Activated CD8-positive, alpha-beta memory T cell treated with anti-CD3 and anti-CD28 coated beads, Interleukin-2, amount 10 ng/mL, durations not matched to agents 7 days and 5 days (primary cell): ENCODE results near the gene NDUFAF2. TPM values are rescaled to one million over a fixed set of nuclear protein-coding genes. Genes with fewer than 3 reads are reported as not detected.

Experiments used
- ATAC-seq: fragments of 150-1000 bp; cut with Tn5 transposase; one replicate; pipeline ENCODE4 v1.10.0; 2021; ENCODE audit warnings: moderate library complexity
- CTCF ChIA-PET: fragments of 350-600 bp; sonication (Branson Sonifier 250); formaldehyde crosslinking; loops from one replicate; lab custom pipeline; 2021; ENCODE audit warnings: antibody characterized with exemption; lab: Charles Lee
- DNase-seq: peaks from one replicate; pipeline ENCODE4 v3.0.0-alpha.2; 2020
- H3K27ac Mint-ChIP-seq: one replicate; pipeline ENCODE4 v1.8.0; 2021; ENCODE audit warnings: mild to moderate bottlenecking, mixed read lengths
- H3K27me3 Mint-ChIP-seq: one replicate; pipeline ENCODE4 v1.8.0; 2021; ENCODE audit warnings: mixed read lengths
- H3K36me3 Mint-ChIP-seq: one replicate; pipeline ENCODE4 v1.8.0; 2021; ENCODE audit warnings: mild to moderate bottlenecking, mixed read lengths
- H3K4me1 Mint-ChIP-seq: one replicate; pipeline ENCODE4 v1.8.0; 2021; ENCODE audit warnings: mixed read lengths
- H3K4me3 Mint-ChIP-seq: one replicate; pipeline ENCODE4 v1.8.0; 2021; ENCODE audit warnings: mild to moderate bottlenecking, moderate library complexity, mixed read lengths
- H3K9me3 Mint-ChIP-seq: one replicate; pipeline ENCODE4 v1.8.0; 2022; ENCODE audit warnings: low read depth, mixed read lengths
- total RNA-seq, 2 experiments: library from RNA; stranded (reverse); gene quantifications; one replicate each; pipeline ENCODE4 v1.2.3, GENCODE V29; 2021

Gene NDUFAF2
- total RNA-seq, 2 experiments from 2014 or later = 23.9 to 26.7 TPM

DNA sequence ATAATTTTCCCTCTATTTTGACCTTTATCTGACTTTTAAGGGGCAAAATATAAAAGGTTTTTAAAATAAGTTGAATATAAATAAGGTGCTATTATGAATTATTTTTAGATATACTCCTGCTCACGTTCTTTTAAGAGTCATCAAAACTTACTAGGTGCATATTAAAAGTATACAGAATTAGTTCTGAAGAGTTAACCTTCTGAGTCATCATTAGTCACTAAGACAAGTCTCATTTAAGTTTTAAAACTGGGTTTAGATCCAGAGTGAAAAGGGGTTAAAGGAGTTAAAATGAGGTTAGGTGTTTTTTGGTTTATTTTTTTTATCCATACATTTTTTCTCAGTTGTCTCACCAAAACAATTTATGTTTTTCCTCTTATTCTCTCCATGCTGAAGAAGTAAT, 175.5 kb downstream of the NDUFAF2 start:
- Mint-ChIP-seq H3K9me3 (no peaks in the 10 kb centered on the region), H3K36me3 (peaks cover 3% of the 10 kb centered on the region), H3K4me3 (no peak overlapping the region), H3K27ac (no peak overlapping the region), H3K4me1 (no peaks in the 10 kb centered on the region), H3K27me3 (no peaks in the 10 kb centered on the region)
- ATAC-seq = no peak
- DNase-seq = no peak
- CTCF ChIA-PET = no interaction called here

DNA sequence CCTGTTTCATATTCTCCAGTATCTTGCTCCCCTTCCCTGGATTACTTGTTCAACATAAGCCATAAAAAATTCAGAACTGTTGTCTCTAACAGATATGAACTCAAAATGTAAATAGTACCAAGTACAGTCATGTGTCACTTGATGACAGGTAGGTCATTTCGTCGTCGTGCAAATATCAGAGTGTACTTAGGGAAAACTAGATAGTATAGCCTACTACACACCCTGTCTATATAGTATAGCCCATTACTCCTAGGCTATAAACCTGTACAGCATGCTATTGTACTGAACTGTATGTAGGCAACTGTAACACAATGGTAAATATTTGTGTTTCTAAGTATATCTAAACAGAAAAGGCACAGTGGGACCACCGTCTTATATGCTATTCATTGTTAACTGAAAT, 178.1 kb downstream of the NDUFAF2 start:
- Mint-ChIP-seq H3K4me3 (no peak overlapping the region), H3K9me3 (no peaks in the 10 kb centered on the region), H3K27ac (no peak overlapping the region), H3K4me1 (no peaks in the 10 kb centered on the region), H3K27me3 (no peaks in the 10 kb centered on the region), H3K36me3 (peaks cover 6% of the 10 kb centered on the region)
- CTCF ChIA-PET = no interaction called here
- no peak for ATAC-seq
- DNase-seq = no peak

DNA sequence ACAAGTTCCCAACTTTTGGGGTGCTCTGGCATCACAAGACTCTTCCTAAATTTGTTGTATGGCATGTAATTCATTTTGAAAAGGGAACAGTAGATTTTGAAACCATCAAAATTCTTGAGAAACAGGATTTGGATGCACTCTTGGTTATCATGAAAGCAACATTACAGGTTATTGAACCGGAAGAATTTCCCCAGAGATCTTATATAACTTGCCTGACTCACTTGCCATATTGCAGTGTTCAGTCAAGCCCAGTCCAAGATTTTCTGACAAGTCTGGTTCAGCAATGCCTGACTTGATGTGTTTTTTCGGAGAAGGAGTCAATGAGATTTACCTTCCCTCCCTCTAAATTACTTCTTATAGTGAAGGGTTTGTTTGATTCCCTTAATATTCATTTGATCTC, 185.3 kb downstream of the NDUFAF2 start:
- H3K4me3 Mint-ChIP-seq = no peak overlapping the region
- CTCF ChIA-PET = no interaction called here
- ATAC-seq (no peak), DNase-seq (no peak)
- H3K9me3 Mint-ChIP-seq = no peaks in the 10 kb centered on the region
- H3K27me3 Mint-ChIP-seq = no peaks in the 10 kb centered on the region
- no peaks in the 10 kb centered on the region for H3K4me1 Mint-ChIP-seq
- H3K36me3 Mint-ChIP-seq = peaks cover 7% of the 10 kb centered on the region
- H3K27ac Mint-ChIP-seq = no peak overlapping the region

DNA sequence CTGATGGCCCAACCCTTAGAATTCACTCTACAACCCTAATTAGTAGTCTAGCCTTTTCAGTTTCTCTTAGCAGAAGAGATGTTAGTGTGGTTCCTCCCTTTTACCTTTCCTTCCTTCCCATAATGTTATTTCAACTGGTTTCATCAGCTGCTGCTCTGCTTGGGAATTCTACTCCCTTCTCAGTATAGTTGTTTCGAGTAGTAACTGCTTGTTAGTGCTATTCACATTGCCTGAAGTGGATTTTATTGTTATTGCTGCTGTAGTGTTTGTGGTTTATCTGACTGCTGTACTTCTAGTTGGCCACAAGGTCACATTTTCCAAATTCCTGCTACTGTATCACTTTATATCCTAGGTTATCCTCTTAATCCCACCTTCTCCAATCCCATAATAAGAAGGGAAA, 187.6 kb downstream of the NDUFAF2 start:
- CTCF ChIA-PET = no interaction called here
- H3K27me3 Mint-ChIP-seq = no peaks in the 10 kb centered on the region
- no peaks in the 10 kb centered on the region for H3K9me3 Mint-ChIP-seq
- H3K4me1 Mint-ChIP-seq = no peaks in the 10 kb centered on the region
- H3K4me3 Mint-ChIP-seq = no peak overlapping the region
- DNase-seq = no peak
- ATAC-seq = no peak
- no peak overlapping the region for H3K27ac Mint-ChIP-seq
- H3K36me3 Mint-ChIP-seq = peaks cover 5% of the 10 kb centered on the region

DNA sequence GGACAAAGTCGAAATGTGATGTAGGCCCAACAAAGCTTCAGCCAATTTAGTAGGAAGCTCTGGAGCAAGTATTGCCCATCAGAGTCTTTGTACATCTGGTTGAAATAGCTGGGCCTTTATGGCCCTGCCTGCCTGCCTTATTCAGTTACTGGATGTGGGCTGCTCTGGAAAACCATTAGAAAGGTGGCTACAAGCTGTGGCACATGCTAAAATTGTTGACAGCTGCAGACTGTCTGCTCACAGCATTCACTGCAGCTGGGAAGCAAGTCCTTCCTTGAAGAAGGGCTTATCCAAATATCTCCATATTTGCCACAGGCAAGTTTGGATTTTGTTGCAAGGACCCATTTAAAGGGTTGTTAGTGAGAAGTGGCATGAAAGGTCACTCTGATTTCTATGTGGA, 192.8 kb downstream of the NDUFAF2 start:
- Mint-ChIP-seq H3K4me3 (no peak overlapping the region), H3K27ac (no peak overlapping the region), H3K27me3 (no peaks in the 10 kb centered on the region), H3K4me1 (no peaks in the 10 kb centered on the region), H3K36me3 (peaks cover 2% of the 10 kb centered on the region), H3K9me3 (no peaks in the 10 kb centered on the region)
- CTCF ChIA-PET = no interaction called here
- ATAC-seq = no peak
- no peak for DNase-seq

DNA sequence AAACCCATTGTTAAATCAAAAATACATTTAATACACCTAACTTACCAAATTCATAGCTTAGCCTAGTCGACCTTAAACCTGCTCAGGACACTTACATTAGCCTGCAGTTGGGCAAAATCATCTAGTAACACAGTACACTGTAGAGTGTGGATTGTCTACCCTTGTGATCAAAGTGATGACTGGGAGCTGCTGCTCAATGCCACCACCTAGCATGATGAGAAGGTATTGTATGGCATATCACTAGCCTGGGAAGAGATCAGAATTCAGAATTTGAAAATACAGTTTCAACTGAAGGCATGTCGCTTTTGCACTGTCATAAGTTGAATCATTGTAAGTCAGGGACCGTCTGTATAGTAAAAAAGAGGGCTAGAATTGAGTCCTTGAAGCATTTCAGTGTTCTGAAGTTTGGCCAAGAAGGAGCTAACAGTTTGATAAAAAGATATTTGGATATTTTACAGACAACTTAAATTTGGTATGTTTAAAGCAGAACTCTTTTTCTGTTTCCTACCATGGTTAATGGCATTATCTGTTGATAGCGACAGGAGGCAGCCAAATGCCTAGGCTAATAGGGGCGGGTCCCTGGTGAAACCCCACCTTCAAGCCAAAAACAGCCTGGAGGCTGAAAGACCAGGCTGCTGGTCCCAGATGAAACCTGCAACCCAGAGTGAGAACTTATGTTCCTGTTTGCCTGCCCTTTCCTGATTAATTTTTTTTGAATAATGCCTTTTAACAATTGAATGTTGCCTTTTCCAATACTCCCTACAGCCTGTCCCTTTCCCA, 194.3 kb downstream of the NDUFAF2 start:
- Mint-ChIP-seq H3K36me3 (no peaks in the 10 kb centered on the region), H3K27ac (no peak overlapping the region), H3K4me3 (no peak overlapping the region), H3K27me3 (no peaks in the 10 kb centered on the region), H3K4me1 (no peaks in the 10 kb centered on the region), H3K9me3 (no peaks in the 10 kb centered on the region)
- CTCF ChIA-PET = no interaction called here
- ATAC-seq (no peak), DNase-seq (no peak)

DNA sequence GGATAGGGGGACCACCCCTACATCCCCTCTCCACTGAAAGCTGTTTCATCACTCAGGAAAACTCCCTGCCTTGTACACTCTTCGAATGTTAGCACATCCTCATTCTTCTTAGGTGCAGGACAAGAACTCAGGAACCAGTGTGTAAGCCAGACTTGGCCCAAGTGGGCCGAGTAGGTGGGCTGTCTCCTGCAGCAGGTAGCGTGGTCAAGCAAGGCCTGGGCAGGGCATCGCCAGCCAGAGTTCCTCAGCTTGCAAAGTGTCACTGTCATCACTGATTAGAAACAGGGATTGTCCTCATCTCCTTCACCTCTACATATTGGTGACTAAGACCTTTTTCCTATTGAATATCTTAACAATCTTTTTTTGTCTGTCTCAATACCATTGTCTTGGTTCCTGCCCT, 194.9 kb downstream of the NDUFAF2 start:
- no peak overlapping the region for H3K27ac Mint-ChIP-seq
- H3K9me3 Mint-ChIP-seq = no peaks in the 10 kb centered on the region
- no peak overlapping the region for H3K4me3 Mint-ChIP-seq
- CTCF ChIA-PET = no interaction called here
- ATAC-seq = no peak
- DNase-seq = no peak
- H3K27me3 Mint-ChIP-seq = no peaks in the 10 kb centered on the region
- H3K4me1 Mint-ChIP-seq = no peaks in the 10 kb centered on the region
- no peaks in the 10 kb centered on the region for H3K36me3 Mint-ChIP-seq

DNA sequence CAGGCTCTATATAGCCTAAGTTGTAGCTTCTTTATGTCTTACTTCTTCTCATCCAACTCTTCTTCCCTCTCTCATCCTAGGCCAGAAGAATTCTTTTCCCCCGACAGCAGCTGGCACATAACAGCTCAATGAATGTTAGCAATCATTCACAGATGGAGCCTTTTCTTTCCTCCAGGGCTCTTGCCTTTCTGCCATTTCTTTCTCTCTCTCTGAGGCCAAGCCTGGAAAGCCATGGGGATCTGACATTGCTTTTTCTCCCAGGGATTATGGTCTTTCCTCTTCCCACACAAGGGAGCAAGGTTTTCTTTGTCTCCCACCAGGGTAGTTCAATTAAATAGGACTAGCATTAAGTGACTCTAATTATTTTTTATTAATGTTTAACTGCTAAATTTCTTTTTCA, 196.8 kb downstream of the NDUFAF2 start:
- H3K27ac Mint-ChIP-seq = no peak overlapping the region

DNA sequence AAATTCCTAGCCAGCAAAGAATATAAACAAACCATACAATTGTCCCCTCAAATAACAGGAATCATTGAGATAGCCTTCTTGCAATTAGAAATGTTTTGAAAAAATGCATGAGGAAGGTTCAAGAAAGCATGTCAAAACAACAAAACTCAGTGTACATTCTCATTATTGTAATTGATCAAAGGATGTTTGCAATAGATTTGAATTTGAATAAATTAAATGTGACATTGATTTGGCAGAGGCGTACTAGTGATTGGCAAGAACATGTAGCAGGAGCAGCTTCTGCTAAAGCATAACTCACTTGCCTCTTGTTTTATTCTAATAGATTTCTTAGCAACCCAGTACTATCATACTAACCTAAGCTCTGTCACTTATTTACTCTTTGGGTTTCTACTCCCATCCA, 197.4 kb downstream of the NDUFAF2 start:
- ATAC-seq (no peak), DNase-seq (no peak)
- Mint-ChIP-seq H3K4me3 (no peak overlapping the region), H3K27me3 (no peaks in the 10 kb centered on the region), H3K27ac (no peak overlapping the region), H3K9me3 (no peaks in the 10 kb centered on the region), H3K36me3 (peaks cover 3% of the 10 kb centered on the region), H3K4me1 (no peaks in the 10 kb centered on the region)
- CTCF ChIA-PET = no interaction called here

More for the DNA sequence above, 196.8 kb downstream of the NDUFAF2 start:
- DNase-seq (no peak), ATAC-seq (no peak)
- Mint-ChIP-seq H3K27me3 (no peaks in the 10 kb centered on the region), H3K4me3 (no peak overlapping the region), H3K4me1 (no peaks in the 10 kb centered on the region), H3K9me3 (no peaks in the 10 kb centered on the region), H3K36me3 (peaks cover 3% of the 10 kb centered on the region)
- CTCF ChIA-PET = no interaction called here

DNA sequence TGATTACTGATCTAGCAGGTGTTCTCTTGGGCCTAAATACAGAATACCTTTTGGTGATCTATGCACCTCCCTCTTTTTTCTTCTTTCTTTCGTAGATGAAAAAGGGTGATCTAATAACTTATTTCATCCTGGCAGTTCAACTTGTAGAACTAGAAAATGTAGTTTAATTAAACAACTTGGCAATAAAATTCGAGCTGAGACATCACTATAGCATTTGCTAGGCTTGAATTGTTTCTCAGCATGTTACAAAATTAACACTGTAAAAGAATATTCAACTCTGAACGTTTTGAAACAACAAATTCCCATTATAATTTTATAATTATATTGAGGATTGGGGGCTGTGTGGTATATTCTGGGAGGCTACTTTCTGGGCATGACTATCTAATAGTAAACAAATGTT, 197.8 kb downstream of the NDUFAF2 start:
- H3K9me3 Mint-ChIP-seq = no peaks in the 10 kb centered on the region
- peaks cover 3% of the 10 kb centered on the region for H3K36me3 Mint-ChIP-seq
- ATAC-seq (no peak), DNase-seq (no peak)
- CTCF ChIA-PET = no interaction called here
- H3K4me3 Mint-ChIP-seq = no peak overlapping the region
- H3K27me3 Mint-ChIP-seq = no peaks in the 10 kb centered on the region
- no peaks in the 10 kb centered on the region for H3K4me1 Mint-ChIP-seq
- no peak overlapping the region for H3K27ac Mint-ChIP-seq

DNA sequence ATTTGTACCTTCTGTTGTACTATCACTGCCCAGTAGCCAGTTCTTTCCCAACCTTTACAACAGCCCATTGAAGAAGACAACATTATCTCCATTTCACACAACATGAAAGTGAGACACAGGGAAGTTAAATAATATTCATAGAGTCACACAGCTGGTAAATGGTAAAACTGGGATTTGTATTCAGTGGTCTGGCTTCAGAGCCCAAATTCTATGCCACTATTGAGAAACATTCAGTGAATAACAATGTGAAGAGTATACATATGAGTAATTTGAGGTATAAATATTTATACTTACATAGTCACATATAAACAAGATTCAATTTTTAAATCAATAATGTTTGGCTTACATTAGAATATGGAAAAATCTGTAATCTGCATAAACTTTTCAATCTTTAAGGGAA, 203.5 kb downstream of the NDUFAF2 start:
- Mint-ChIP-seq H3K4me1 (no peaks in the 10 kb centered on the region), H3K27me3 (no peaks in the 10 kb centered on the region), H3K36me3 (peaks cover 15% of the 10 kb centered on the region), H3K27ac (no peak overlapping the region), H3K4me3 (no peak overlapping the region), H3K9me3 (peaks cover 7% of the 10 kb centered on the region)
- DNase-seq (no peak), ATAC-seq (no peak)
- CTCF ChIA-PET = no interaction called here

DNA sequence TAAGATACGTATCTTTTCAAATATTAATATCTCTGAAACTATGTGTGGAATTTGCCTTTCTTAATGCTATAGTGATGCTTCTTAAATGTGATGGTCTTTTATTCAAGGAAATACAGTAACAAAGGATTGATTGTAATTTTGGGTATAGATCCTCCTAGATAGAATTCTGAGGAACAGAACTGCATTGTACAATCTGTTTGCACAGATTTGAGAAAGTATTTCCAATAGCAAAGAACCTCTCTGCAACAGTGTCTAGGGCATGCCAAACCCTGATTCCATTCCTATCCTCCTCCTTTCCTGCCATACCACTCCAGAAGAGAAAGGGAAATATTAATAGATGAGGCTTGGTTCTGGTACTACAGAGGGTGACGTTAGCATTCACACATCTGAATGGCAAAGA, 206.9 kb downstream of the NDUFAF2 start:
- Mint-ChIP-seq H3K9me3 (peaks cover 8% of the 10 kb centered on the region), H3K27ac (no peak overlapping the region), H3K36me3 (peaks cover 33% of the 10 kb centered on the region), H3K27me3 (no peaks in the 10 kb centered on the region), H3K4me1 (no peaks in the 10 kb centered on the region), H3K4me3 (no peak overlapping the region)
- DNase-seq (no peak), ATAC-seq (no peak)
- CTCF ChIA-PET = no interaction called here

DNA sequence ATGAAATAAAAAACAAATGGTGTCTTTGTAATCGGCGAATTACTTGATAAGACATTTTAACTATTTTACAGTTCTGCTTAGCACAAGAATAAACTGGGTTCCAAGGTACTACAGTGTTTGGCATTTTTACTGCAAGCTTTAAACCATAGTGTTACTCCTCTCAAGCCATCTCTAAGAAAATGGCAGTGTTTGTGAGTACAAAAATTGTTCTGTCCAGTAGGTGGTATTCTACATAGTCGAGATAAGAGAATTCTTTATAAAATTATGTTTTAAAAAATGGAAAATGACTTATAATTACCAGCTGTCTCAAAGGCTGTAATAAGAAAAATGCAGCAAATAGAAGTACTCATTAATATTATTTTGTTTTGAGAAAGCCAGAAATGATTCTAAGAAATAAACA, 214.1 kb downstream of the NDUFAF2 start:
- H3K4me1 Mint-ChIP-seq = peaks cover 40% of the 10 kb centered on the region
- H3K4me3 Mint-ChIP-seq = no peak overlapping the region
- H3K9me3 Mint-ChIP-seq = no peaks in the 10 kb centered on the region
- CTCF ChIA-PET = interaction anchor here (1.0 kb wide), 1 partner anchor 14 kb away, joined by 3 read pairs; no protein-coding TSS in a partner anchor
- no peak overlapping the region for H3K27ac Mint-ChIP-seq
- H3K36me3 Mint-ChIP-seq = peaks cover 58% of the 10 kb centered on the region
- ATAC-seq (no peak), DNase-seq (no peak)
- H3K27me3 Mint-ChIP-seq = no peaks in the 10 kb centered on the region

DNA sequence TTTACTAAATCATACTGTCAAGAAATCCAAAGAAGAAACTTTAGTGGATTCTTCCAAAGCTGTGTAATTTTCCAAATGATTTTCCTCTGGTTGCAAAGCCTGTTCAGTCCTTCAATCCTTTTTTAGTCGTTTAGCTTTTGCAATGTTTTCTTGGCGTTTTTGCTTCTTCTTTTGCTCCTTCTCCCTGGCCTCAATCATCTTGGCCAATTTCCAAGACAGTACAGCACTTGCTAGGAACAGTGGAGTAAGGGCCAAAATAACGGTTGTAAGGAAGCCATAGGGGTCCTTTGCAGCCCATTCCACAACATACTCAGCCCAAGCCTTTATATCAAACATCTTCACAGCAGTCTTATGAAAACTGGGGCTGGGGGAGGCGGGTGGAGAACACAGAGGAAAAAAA, 214.8 kb downstream of the NDUFAF2 start:
- no peaks in the 10 kb centered on the region for H3K9me3 Mint-ChIP-seq
- no peak overlapping the region for H3K27ac Mint-ChIP-seq
- CTCF ChIA-PET = no interaction called here
- no peak overlapping the region for H3K4me3 Mint-ChIP-seq
- H3K4me1 Mint-ChIP-seq = peaks cover 43% of the 10 kb centered on the region
- H3K27me3 Mint-ChIP-seq = no peaks in the 10 kb centered on the region
- ATAC-seq (no peak), DNase-seq (no peak)
- H3K36me3 Mint-ChIP-seq = peaks cover 54% of the 10 kb centered on the region
